Mammary epithelial cell (primary cell): ENCODE results near the gene WDR64.
"Not testable (repeated sequence)": the region's sequence is repeated elsewhere in the genome, so short reads cannot be mapped to it uniquely, and the experiment has no call there.

Experiments used
- CTCF ChIP-seq, 2 donors: IDR thresholded peaks in 1 of 2; conservative IDR thresholded peaks in 1 of 2; 2 replicates each; pipeline ENCODE4 v1.5.1; 2011 to 2012; ENCODE audit warnings: inconsistent platforms in 2 of 2, low read length in 2 of 2, mild to moderate bottlenecking in 2 of 2, control low read depth in 1 of 2, low read depth in 1 of 2; ENCODE audit not compliant: insufficient read depth in 1 of 2; ENCODE audit errors: extremely low read depth in 1 of 2
- EZH2 ChIP-seq: IDR thresholded peaks from 2 replicates; pipeline ENCODE4 v1.6.1; 2012; ENCODE audit warnings: low read length, inconsistent platforms, borderline replicate concordance

DNA sequence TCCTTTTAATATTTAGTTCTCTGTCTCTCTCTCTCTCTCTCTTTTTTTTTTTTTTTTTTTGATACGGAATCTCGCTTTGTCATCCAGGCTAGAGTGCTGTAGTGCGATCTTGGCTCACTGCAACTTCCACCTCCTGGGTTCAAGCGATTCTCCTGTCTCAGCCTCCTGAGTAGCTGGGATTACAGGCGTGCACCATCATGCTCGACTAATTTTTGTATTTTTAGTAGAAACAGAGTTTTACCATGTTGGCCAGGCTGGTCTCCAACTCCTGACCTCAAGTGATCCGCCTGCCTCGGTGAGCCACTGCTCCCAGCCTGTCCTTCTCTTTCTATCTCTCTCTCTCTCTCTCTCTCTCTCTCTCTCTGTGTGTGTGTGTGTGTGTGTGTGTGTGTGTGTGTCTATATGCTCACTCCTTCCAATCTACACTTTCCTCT is 83.4 kb downstream of the WDR64 start:
- not testable (repeated sequence) for TF ChIP-seq CTCF (conservative IDR thresholded peaks at IDR 0.05 in 1 of 2, IDR thresholded peaks at IDR 0.05 in 1 of 2; ENCODE audit: extremely low read depth in 1 of 2, insufficient read depth in 1 of 2, low read depth in 1 of 2, low read length in 2 of 2); EZH2
